Stomach (tissue), 9 donors: ENCODE results near the gene SERINC5. TPM values are rescaled to one million over a fixed set of nuclear protein-coding genes. Genes with fewer than 3 reads are reported as not detected.
A peak's percentile ranks its signal among the peaks of the same experiment; 100 is the strongest.

ENCODE experiments used
- DNase-seq, 2 donors: peaks; one replicate each; pipeline versions ENCODE4 v3.0.0 to v3.0.0-alpha.2; 2013 to 2019
- H3K27ac ChIP-seq, 5 donors: fragments of 200-600 bp in 4 of 5; sonication (generic) in 4 of 5; one replicate each; pipeline ENCODE4 v1.5.1; 2013 to 2019; ENCODE audit warnings: mild to moderate bottlenecking in 1 of 5, moderate library complexity in 1 of 5
- H3K27me3 ChIP-seq, 3 donors: fragments of 200-600 bp; sonication (generic); one replicate each; pipeline ENCODE4 v1.5.1; 2017 to 2019; ENCODE audit warnings: mixed run types in 1 of 3
- H3K36me3 ChIP-seq, 4 donors: fragments of 200-600 bp; sonication (generic); 1 replicate in 3 of 4; 2 replicates in 1 of 4; pipeline ENCODE4 v1.5.1; 2016 to 2019
- H3K4me1 ChIP-seq, 4 donors: fragments of 200-600 bp; sonication (generic); one replicate each; pipeline ENCODE4 v1.5.1; 2016 to 2019
- H3K4me3 ChIP-seq, 4 donors: fragments of 200-600 bp; sonication (generic) in 3 of 4; one replicate each; pipeline ENCODE4 v1.5.1; 2016 to 2019; ENCODE audit warnings: mild to moderate bottlenecking in 1 of 4
- H3K9me3 ChIP-seq, 4 donors: fragments of 200-600 bp; sonication (generic); one replicate each; pipeline ENCODE4 v1.5.1; 2016 to 2019
- EP300 ChIP-seq: sonication (generic); formaldehyde crosslinking; IDR thresholded peaks from one replicate; pipeline ENCODE4 v1.6.1; 2017; ENCODE audit warnings: antibody characterized with exemption
- POLR2A ChIP-seq, 4 donors: fragments of 450-650 bp; IDR thresholded peaks; one replicate each; pipeline ENCODE4 v1.6.1; 2016; ENCODE audit warnings: antibody characterized with exemption in 4 of 4, control low read depth in 2 of 4, mild to moderate bottlenecking in 1 of 4, moderate library complexity in 1 of 4
- POLR2AphosphoS5 ChIP-seq, 3 donors: sonication (generic); formaldehyde crosslinking; IDR thresholded peaks; one replicate each; pipeline ENCODE4 v1.6.1; 2016; ENCODE audit warnings: antibody characterized with exemption in 3 of 3
- WGBS, 5 donors: extraction: QIAGEN DNeasy Blood & Tissue Kit in 3 of 5; methylation state at CpG; one replicate each; pipeline versions ENCODE4 v1.1.5 to v1.1.7; 2013 to 2018; 5-methylcytosine and 5-hydroxymethylcytosine counted together
- intact Hi-C: fragments of 100-400 bp; cut with DNase I; formaldehyde crosslinking; loops from one replicate; pipeline ENCODE4 v1.15.1; 2023; ENCODE audit warnings: low total_unique reads
- polyA plus RNA-seq, 3 donors: library from polyadenylated mRNA; stranded (reverse); fragments of 200-250 nt; gene quantifications; one replicate each; pipeline ENCODE4 v1.2.3, GENCODE V29; 2013
- total RNA-seq, 5 donors: library from RNA; depleted of rRNA; stranded (reverse); fragments of >200 nt; gene quantifications; one replicate each; pipeline versions ENCODE4 v1.1.0 to v1.2.3, GENCODE V29; 2014 to 2016
- TF ChIP-seq, protein P1 (sequence below), 7 experiments: fragments of 450-650 bp in 4 of 7; fragments of 200-600 bp in 3 of 7; sonication (generic) in 3 of 7; IDR thresholded peaks; one replicate each; pipeline ENCODE4 v1.5.1; 2016 to 2019; ENCODE audit warnings: antibody characterized with exemption in 7 of 7, control low read depth in 2 of 7, mild to moderate bottlenecking in 1 of 7
- donor health status: healthy with polysubstance abuse.
- donor health status: Bipolar disorder and iron deficiency.
- donor health status: healthy.

SERINC5 gene
- total and polyA plus RNA-seq, 8 donors, result 2.4 to 71.4 (median 18.7) TPM

DNA sequence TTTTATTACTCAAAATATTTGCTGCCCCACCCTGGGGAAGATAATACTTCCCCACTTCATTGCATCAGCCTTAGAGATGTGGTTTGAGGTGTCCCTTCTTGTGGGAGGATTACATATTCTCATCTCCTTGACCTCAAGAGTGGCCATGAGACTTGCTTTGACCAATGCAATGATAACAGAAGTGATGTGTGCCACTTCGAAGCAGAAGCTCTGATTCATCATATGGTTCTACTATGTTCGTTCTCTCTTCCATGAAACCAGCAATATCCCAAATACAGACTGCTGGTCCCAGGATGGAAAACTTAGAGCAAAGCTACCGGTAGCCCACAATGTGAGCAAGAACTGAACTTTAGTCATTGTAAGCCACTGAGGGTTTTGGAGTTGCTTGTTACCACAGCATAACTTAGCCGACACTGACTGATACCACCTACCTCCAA, 128.7 kb downstream of the SERINC5 start:
- Histone ChIP-seq H3K27me3 (no peaks in the 10 kb centered on the region), H3K36me3 (no peaks in the 10 kb centered on the region), H3K27ac (no peak overlapping the region), H3K4me3 (no peak overlapping the region), H3K4me1 (no peaks in the 10 kb centered on the region), H3K9me3 (no peaks in the 10 kb centered on the region)
- TF ChIP-seq POLR2AphosphoS5 (IDR thresholded peaks at IDR 0.05) (no peak), POLR2A (IDR thresholded peaks at IDR 0.05) (no peak), EP300 (no peak)
- TF ChIP-seq, protein P1, sequence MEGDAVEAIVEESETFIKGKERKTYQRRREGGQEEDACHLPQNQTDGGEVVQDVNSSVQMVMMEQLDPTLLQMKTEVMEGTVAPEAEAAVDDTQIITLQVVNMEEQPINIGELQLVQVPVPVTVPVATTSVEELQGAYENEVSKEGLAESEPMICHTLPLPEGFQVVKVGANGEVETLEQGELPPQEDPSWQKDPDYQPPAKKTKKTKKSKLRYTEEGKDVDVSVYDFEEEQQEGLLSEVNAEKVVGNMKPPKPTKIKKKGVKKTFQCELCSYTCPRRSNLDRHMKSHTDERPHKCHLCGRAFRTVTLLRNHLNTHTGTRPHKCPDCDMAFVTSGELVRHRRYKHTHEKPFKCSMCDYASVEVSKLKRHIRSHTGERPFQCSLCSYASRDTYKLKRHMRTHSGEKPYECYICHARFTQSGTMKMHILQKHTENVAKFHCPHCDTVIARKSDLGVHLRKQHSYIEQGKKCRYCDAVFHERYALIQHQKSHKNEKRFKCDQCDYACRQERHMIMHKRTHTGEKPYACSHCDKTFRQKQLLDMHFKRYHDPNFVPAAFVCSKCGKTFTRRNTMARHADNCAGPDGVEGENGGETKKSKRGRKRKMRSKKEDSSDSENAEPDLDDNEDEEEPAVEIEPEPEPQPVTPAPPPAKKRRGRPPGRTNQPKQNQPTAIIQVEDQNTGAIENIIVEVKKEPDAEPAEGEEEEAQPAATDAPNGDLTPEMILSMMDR (IDR thresholded peaks at IDR 0.05), result no peak
- intact Hi-C loops, result no loop called here
- DNase-seq, result no peak
- 71 to 92% (median 89%) methylated on average over 4 of the region's 4 CpGs for WGBS, 5 donors

DNA sequence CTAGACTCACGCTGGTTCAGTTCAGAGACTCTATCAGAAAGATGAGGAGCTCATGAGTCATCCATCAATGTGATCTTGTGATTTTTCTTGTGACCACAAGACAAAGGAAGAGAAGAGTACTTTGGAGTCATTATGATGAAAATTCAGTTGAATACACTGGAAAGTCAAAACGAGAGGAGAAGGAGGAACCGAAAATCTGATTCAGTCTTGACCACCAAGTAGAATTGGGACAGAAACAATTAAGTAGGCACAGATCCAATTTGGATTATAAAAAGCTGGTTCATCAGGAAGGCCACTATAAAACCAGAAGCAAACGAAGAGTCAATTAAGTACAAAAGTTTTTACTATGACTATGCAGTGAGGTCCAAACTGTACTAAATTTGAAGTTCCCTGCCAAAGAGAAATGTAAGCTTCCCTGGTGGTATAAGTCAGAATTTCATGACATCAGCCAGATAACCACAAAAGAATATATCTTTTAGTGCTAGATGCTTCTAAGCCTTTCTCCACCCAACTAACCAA, 129.8 kb downstream of the SERINC5 start:
- no peak overlapping the region for H3K27ac ChIP-seq
- H3K36me3 ChIP-seq, result no peaks in the 10 kb centered on the region
- intact Hi-C loops, result no loop called here
- WGBS, 5 donors, result 57 to 76% (median 74%) methylated on average over 4 of the region's 4 CpGs
- TF ChIP-seq, protein P1 (IDR thresholded peaks at IDR 0.05), result no peak
- no peak for TF ChIP-seq POLR2AphosphoS5 (IDR thresholded peaks at IDR 0.05)
- TF ChIP-seq EP300, result no peak
- no peak for TF ChIP-seq POLR2A (IDR thresholded peaks at IDR 0.05)
- no peaks in the 10 kb centered on the region for H3K4me1 ChIP-seq
- no peaks in the 10 kb centered on the region for H3K27me3 ChIP-seq
- no peaks in the 10 kb centered on the region for H3K9me3 ChIP-seq
- DNase-seq, result no peak
- no peak overlapping the region for H3K4me3 ChIP-seq

DNA sequence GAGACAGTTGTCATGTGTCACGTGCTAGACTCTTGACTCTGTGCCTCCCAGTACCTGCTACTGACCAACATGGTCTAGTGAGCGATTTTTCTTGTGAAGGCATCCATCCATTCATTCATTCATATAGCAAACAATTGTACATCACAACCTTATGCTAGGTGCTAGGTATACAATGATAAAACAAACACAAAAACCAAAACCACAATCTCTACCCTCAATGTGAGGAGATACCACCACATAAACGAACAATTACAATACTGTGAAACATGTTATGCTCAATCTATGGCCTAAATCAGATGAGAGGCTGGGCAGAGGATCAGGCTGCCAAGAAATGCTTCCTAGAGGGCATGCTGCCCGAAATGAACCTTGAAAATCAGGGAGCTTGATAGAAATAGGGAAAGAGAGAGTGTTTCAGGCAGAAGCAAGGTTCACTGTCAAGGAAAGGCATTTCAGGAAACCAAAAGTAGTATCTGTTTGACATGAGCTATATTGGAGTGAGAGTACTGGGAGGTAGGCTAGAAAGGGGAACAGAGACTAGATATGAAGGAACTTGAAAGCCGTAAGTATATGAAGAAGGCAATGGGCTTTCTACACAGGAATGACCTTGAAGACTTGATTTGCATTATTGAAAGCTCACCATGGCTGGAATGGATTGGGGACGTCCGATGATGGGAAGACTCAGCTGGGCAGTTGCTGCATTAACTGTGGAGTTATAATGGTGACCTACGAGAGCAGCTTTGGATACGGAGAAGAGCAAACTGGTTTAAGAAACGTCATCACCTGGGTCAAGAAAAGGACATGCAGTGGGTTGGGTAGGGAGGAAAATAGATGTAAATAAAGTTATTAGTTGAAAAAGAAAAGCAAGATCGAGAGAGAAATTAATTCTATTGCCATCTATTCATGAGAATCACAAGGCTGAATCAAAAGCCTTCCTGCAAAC, 130.6 kb downstream of the SERINC5 start:
- WGBS, 5 donors, result 78 to 89% (median 83%) methylated on average over 11 of the region's 11 CpGs
- Histone ChIP-seq H3K9me3 (no peaks in the 10 kb centered on the region), H3K4me3 (no peak overlapping the region), H3K36me3 (no peaks in the 10 kb centered on the region), H3K27me3 (no peaks in the 10 kb centered on the region), H3K27ac (peak overlapping the region in 1 of 5 donors; percentile 29), H3K4me1 (no peaks in the 10 kb centered on the region)
- TF ChIP-seq POLR2A (IDR thresholded peaks at IDR 0.05), result no peak
- TF ChIP-seq EP300, result no peak
- no peak for TF ChIP-seq POLR2AphosphoS5 (IDR thresholded peaks at IDR 0.05)
- TF ChIP-seq, protein P1 (IDR thresholded peaks at IDR 0.05), result no peak
- intact Hi-C loops, result no loop called here
- DNase-seq, result no peak

DNA sequence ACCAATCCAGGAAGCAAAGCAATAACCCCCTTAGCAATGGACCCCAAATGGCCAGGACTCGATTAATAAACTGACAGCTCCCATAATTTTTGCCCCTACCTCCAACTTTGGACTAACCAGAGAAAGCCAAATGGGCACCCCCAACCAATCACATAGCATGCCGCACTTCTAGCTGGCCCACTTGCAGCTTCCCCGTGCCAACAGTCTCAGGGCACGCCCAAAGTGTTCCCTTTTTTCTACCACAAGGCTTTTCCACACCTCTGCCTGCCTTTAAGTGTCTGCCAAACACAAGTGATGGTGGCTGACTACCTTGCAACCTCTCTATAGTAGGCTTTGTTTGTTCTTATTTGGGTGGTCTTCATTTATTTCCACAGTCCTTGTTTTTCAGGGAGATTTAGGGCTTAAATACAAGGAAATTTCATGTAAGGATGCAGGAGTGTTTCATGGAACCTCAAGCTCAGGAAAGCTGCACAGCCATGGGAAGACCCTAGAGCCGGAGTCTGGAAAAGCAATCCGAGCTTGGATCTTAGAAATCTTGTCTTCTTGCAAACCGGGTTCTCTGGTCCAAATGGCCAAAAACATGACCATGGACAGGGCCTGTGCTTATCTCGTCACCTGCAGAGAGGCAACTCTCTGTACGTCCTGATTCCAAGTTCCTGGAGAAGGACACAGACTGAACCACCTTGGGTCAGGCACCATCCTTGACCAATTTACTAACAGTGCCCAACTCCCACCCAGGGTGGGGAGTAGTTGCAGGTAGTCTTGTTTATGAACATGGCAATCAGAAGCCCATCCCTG, 131.5 kb downstream of the SERINC5 start:
- Histone ChIP-seq H3K27me3 (no peaks in the 10 kb centered on the region), H3K36me3 (no peaks in the 10 kb centered on the region), H3K27ac (no peak overlapping the region), H3K4me1 (no peaks in the 10 kb centered on the region), H3K4me3 (no peak overlapping the region), H3K9me3 (no peaks in the 10 kb centered on the region)
- WGBS, 5 donors, result 86 to 97% (median 93%) methylated on average over 9 of the region's 9 CpGs
- no peak for DNase-seq
- no peak for TF ChIP-seq POLR2A (IDR thresholded peaks at IDR 0.05)
- TF ChIP-seq, protein P1 (IDR thresholded peaks at IDR 0.05), result no peak
- TF ChIP-seq POLR2AphosphoS5 (IDR thresholded peaks at IDR 0.05), result no peak
- no peak for TF ChIP-seq EP300
- intact Hi-C loops, result no loop called here
